HCT116 (cell line): ENCODE data around the gene SPHK1. TPM values are rescaled to one million over a fixed set of nuclear protein-coding genes. Genes with fewer than 3 reads are reported as not detected.
"Not testable (repeated sequence)": the region's sequence is repeated elsewhere in the genome, so short reads cannot be mapped to it uniquely, and the experiment has no call there.

Experiments used
- ATAC-seq: fragments of 200-7000 bp; cut with Tn5 transposase; 2 replicates; pipeline ENCODE4 v1.9.1; 2020; ENCODE audit warnings: mild to moderate bottlenecking, moderate library complexity
- BruUV-seq: library from RNA; stranded (reverse); fragments of 400-500 nt; replicated peaks from 2 replicates; lab custom pipeline; 2021; lab: Mats Ljungman, UMichigan
- CTCF ChIA-PET: fragments of 300-600 bp; sonication (Branson Sonifier 250); formaldehyde crosslinking; loops from one replicate; lab custom pipeline; 2021; ENCODE audit warnings: antibody characterized with exemption; lab: Charles Lee
- POLR2A ChIA-PET: fragments of 300-600, 350-600 bp; sonication (Branson Sonifier 250); formaldehyde crosslinking; loops from one replicate; lab custom pipeline; 2021; ENCODE audit warnings: antibody characterized with exemption; lab: Charles Lee
- RAD21 ChIA-PET, 2 experiments: fragments of 300-600 bp; sonication (Branson Sonifier 250); formaldehyde crosslinking; loops; one replicate each; lab custom pipeline; 2023; ENCODE audit warnings: low total read pairs in 2 of 2; ENCODE audit not compliant: uncharacterized antibody in 2 of 2, unreplicated experiment in 2 of 2, low non-redundant PET in 1 of 2; lab: Charles Lee
- DNase-seq: peaks from one replicate; pipeline ENCODE4 v3.0.0-alpha.2; 2010; ENCODE audit warnings: low read depth, low spot score
- H2AFZ ChIP-seq: fragments of 200-600 bp; shearing (Covaris generic), sonication (generic); 2 replicates; pipeline ENCODE4 v1.6.1; 2017; ENCODE audit warnings: low read depth, mixed run types, mixed read lengths, antibody characterized with exemption, low read length; ENCODE audit not compliant: poor library complexity, severe bottlenecking
- H3K27ac ChIP-seq: 2 replicates; pipeline ENCODE4 v1.5.1; 2012; ENCODE audit warnings: low read depth, low read length
- H3K27me3 ChIP-seq: fragments of 200-600 bp; sonication (generic); 2 replicates; pipeline ENCODE4 v1.6.1; 2016; ENCODE audit warnings: mixed run types, low read length, mixed read lengths; ENCODE audit not compliant: insufficient read depth
- H3K36me3 ChIP-seq, 2 experiments: fragments of 200-500 bp in 1 of 2; fragments of 200-600 bp in 1 of 2; sonication (Bioruptor generic) in 1 of 2; sonication (generic) in 1 of 2; 2 replicates each; pipeline versions ENCODE4 v1.5.1 to v1.6.1; 2014 to 2016; ENCODE audit warnings: low read length in 2 of 2, inconsistent platforms in 1 of 2, mixed read lengths in 1 of 2, mixed run types in 1 of 2; ENCODE audit not compliant: insufficient read depth in 2 of 2, control insufficient read depth in 1 of 2
- H3K4me1 ChIP-seq, 2 experiments: fragments of 200-600 bp in 1 of 2; sonication (generic) in 1 of 2; 2 replicates each; pipeline versions ENCODE4 v1.5.1 to v1.6.1; 2012 to 2017; ENCODE audit warnings: low read length in 2 of 2, inconsistent platforms in 1 of 2, mild to moderate bottlenecking in 1 of 2, mixed read lengths in 1 of 2, mixed run types in 1 of 2, moderate library complexity in 1 of 2; ENCODE audit not compliant: insufficient read depth in 2 of 2, control insufficient read depth in 1 of 2
- H3K4me2 ChIP-seq: fragments of 200-600 bp; sonication (generic); 2 replicates; pipeline ENCODE4 v1.6.1; 2017; ENCODE audit warnings: mixed run types, low read length, mixed read lengths
- H3K4me3 ChIP-seq, 2 experiments: fragments of 200-600 bp in 1 of 2; sonication (generic) in 1 of 2; replicated peaks in 1 of 2; 2 replicates each; pipeline ENCODE4 v1.5.1; 2011 to 2016; ENCODE audit warnings: low read length in 2 of 2, control low read depth in 1 of 2, low read depth in 1 of 2, mild to moderate bottlenecking in 1 of 2, mixed read lengths in 1 of 2, mixed run types in 1 of 2
- H3K79me2 ChIP-seq: fragments of 200-600 bp; sonication (generic); 2 replicates; pipeline ENCODE4 v1.6.1; 2017; ENCODE audit warnings: mild to moderate bottlenecking, mixed run types, low read length, moderate library complexity, mixed read lengths; ENCODE audit not compliant: insufficient read depth
- H3K9ac ChIP-seq: fragments of 200-600 bp; sonication (generic); 2 replicates; pipeline ENCODE4 v1.6.1; 2016; ENCODE audit warnings: low read length, mixed read lengths
- H3K9me2 ChIP-seq: fragments of 200-600 bp; sonication (generic), shearing (Covaris generic); 2 replicates; pipeline ENCODE4 v1.6.1; 2017; ENCODE audit warnings: mixed run types, mild to moderate bottlenecking, moderate library complexity; ENCODE audit not compliant: insufficient read depth
- H3K9me3 ChIP-seq, 2 experiments: fragments of 200-500 bp in 1 of 2; fragments of 200-600 bp in 1 of 2; sonication (Bioruptor generic) in 1 of 2; sonication (generic) in 1 of 2; 2 replicates each; pipeline ENCODE4 v1.6.1; 2014 to 2017; ENCODE audit warnings: low read length in 2 of 2, mixed read lengths in 2 of 2, inconsistent platforms in 1 of 2, low read depth in 1 of 2, mild to moderate bottlenecking in 1 of 2, mixed run types in 1 of 2, moderate library complexity in 1 of 2; ENCODE audit not compliant: control insufficient read depth in 1 of 2, insufficient read depth in 1 of 2
- H4K20me1 ChIP-seq: fragments of 200-600 bp; sonication (generic), shearing (Covaris generic); 2 replicates; pipeline ENCODE4 v1.6.1; 2017; ENCODE audit warnings: mixed run types, mild to moderate bottlenecking, moderate library complexity; ENCODE audit not compliant: insufficient read depth
- POLR2A ChIP-seq: IDR thresholded peaks from 2 replicates; pipeline ENCODE4 v1.7.0; 2011; ENCODE audit warnings: borderline replicate concordance; ENCODE audit not compliant: insufficient read depth, insufficient read length; ENCODE audit errors: extremely low read depth
- SRF ChIP-seq: IDR thresholded peaks from 2 replicates; pipeline ENCODE4 v1.6.1; 2012; ENCODE audit warnings: low read depth
- YY1 ChIP-seq: IDR thresholded peaks from 2 replicates; pipeline ENCODE4 v1.6.1; 2011; ENCODE audit warnings: low read length, low read depth, moderate library complexity, mild to moderate bottlenecking; ENCODE audit not compliant: insufficient replicate concordance; ENCODE audit errors: extremely low read depth
- intact Hi-C: fragments of 100-400 bp; cut with micrococcal nuclease; formaldehyde crosslinking; loops from 2 replicates; pipeline ENCODE4 v1.10.0; 2022
- total RNA-seq: library from RNA; stranded (reverse); gene quantifications from one replicate; pipeline ENCODE4 v1.2.1, GENCODE V29; 2021; ENCODE audit not compliant: unreplicated experiment
- TF ChIP-seq, protein P1 (sequence below): IDR thresholded peaks from 2 replicates; pipeline ENCODE4 v1.6.1; 2012

SPHK1 gene
- total RNA-seq, 1 experiment from 2014 or later: 4.6 TPM

DNA sequence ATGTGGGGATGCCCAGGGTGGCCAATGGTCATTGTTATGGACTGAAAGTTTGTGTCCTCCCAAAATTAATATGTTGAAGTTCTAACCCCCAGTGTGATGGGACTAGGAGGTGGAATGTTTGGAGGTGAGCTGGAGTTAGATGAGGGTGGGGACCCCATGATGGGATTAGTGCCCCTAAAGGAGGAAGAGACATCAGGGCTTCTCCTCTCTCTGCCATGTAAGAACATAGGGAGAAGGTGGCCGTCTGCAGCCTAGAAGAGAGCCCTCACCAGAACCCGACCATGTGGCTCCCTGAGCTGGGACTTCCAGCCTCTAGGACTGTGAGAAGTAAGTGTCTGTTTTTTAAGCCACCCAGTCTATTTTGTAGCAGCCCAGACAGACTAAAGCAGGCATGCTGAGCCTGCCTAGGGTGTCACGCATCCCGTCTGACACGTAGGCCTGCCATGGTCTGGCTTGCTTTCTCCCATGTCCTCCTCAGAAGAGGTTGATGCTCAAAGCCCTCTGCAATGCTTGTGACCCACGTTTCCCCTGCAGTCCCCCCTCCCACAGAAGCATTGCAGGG is 26.7 kb upstream of the SPHK1 start:
- TF ChIP-seq POLR2A (peak; percentile 27), YY1 (no peak)
- Histone ChIP-seq H3K4me3 (no peak overlapping the region), H3K9ac (no peak overlapping the region), H3K4me1 (peaks cover 0 to 14% of the 10 kb centered on the region in 2 experiments; a peak in 2 of 4 replicates), H3K27ac (no peak overlapping the region), H3K9me2 (no peaks in the 10 kb centered on the region), H3K79me2 (peaks cover 6% of the 10 kb centered on the region), H3K4me2 (no peak overlapping the region), H2AFZ (no peak overlapping the region), H3K27me3 (no peaks in the 10 kb centered on the region), H3K9me3 (no peaks in the 10 kb centered on the region), H4K20me1 (no peaks in the 10 kb centered on the region), H3K36me3 (no peaks in the 10 kb centered on the region)
- RAD21 ChIA-PET: no interaction called here
- POLR2A ChIA-PET: no interaction called here
- BruUV-seq: no TSS peak
- no peak for DNase-seq
- CTCF ChIA-PET: interaction anchor here (0.9 to 1.5 kb wide), 2 partner anchors 8 to 13 kb away, joined by 3 to 5 read pairs; no protein-coding TSS in a partner anchor
- intact Hi-C loops: no loop called here
- ATAC-seq: no peak

DNA sequence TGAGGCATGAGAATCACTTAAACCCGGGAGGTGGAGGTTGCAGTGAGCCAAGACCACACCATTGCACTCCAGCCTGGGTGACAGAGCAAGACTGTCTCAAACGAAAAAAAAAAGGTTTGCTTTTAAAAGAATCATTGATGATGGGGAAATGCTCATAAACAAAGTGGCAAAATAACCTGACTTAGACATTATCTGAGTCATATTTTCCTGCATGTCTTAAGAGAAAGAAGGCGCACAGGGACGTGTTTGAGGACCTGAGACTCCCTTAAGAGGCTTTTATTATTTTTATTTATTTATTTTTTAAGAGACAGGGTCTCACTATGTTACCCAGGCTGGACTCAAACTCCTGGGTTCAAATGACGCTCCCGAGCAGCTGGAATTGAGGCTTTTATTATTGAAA is 25.0 kb upstream of the SPHK1 start:
- no peak overlapping the region for H3K27ac ChIP-seq
- H4K20me1 ChIP-seq: no peaks in the 10 kb centered on the region
- ChIA-PET CTCF (no interaction called here), RAD21 (no interaction called here), POLR2A (interaction anchor here (0.7 kb wide), 1 partner anchor 1056 kb away, joined by 4 read pairs; no protein-coding TSS in a partner anchor)
- ATAC-seq (no peak), DNase-seq (no peak)
- no peak overlapping the region for H3K4me2 ChIP-seq
- no TSS peak for BruUV-seq
- H3K9me2 ChIP-seq: no peaks in the 10 kb centered on the region
- peaks cover 0 to 9% of the 10 kb centered on the region in 2 experiments; a peak in 2 of 4 replicates for H3K4me1 ChIP-seq
- H3K36me3 ChIP-seq: no peaks in the 10 kb centered on the region
- no peak overlapping the region for H2AFZ ChIP-seq
- H3K9ac ChIP-seq: no peak overlapping the region
- intact Hi-C loops: no loop called here
- H3K27me3 ChIP-seq: no peaks in the 10 kb centered on the region
- no peak overlapping the region for H3K4me3 ChIP-seq
- H3K79me2 ChIP-seq: no peaks in the 10 kb centered on the region
- H3K9me3 ChIP-seq: no peaks in the 10 kb centered on the region
- no peak for TF ChIP-seq SRF
- TF ChIP-seq, protein P1, sequence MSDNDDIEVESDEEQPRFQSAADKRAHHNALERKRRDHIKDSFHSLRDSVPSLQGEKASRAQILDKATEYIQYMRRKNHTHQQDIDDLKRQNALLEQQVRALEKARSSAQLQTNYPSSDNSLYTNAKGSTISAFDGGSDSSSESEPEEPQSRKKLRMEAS: no peak

DNA sequence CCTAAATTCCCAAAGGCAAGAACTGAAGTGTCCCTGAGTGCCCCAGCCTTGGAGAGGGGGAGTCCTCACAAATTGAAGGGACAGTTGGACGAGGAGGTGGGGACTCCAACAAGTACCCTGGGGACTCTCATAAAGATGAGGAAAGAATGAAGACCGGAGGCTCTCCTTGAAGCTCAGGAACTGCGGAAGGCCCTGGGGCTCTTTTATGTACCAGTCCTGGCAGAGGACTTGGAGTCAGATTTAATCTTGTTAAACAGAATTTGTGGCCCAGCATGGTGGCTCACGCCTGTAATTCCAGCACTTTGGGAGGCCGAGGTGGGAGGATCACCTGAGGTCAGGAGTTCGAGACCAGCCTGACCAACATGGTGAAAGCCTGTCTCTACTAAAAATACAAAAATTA is 24.6 kb upstream of the SPHK1 start:
- H3K9me3 ChIP-seq, RAD21 ChIA-PET, BruUV-seq, DNase-seq, H4K20me1 ChIP-seq, H3K27me3 ChIP-seq, H3K4me2 ChIP-seq, intact Hi-C loops, POLR2A ChIA-PET, ATAC-seq, H3K4me3 ChIP-seq, H3K27ac ChIP-seq, CTCF ChIA-PET, H2AFZ ChIP-seq, H3K79me2 ChIP-seq, H3K4me1 ChIP-seq, H3K9ac ChIP-seq, H3K36me3 ChIP-seq, H3K9me2 ChIP-seq: not testable (repeated sequence)
